ENCODE results near the gene LGALS12. TPM values are rescaled to one million over a fixed set of nuclear protein-coding genes. Genes with fewer than 3 reads are reported as not detected.
"Not testable (repeated sequence)": the region's sequence is repeated elsewhere in the genome, so short reads cannot be mapped to it uniquely, and the experiment has no call there.

LGALS12 gene
- total and polyA plus RNA-seq, 5 donors = 0.40 to 7.3 (median 2.1) TPM; not detected in 1

GRCh38 chr11:63520606-63521170 lies 14.8 kb downstream of the LGALS12 start:
- DNase-seq = no peak
- intact Hi-C loops (cut with DNase I) = no loop called here
- H3K9me3 ChIP-seq (ENCODE audit: control insufficient read depth, low read length) = no peaks in the 10 kb centered on the region
- no peak overlapping the region for H3K4me3 ChIP-seq (ENCODE audit: low read length)
- 82% methylated on average over 5 of the region's 5 CpGs for WGBS
- no peak overlapping the region for H3K27ac ChIP-seq (ENCODE audit: low read length)
- H3K27me3 ChIP-seq (ENCODE audit: control insufficient read depth, insufficient read depth) = no peaks in the 10 kb centered on the region
- H3K4me1 ChIP-seq (ENCODE audit: control insufficient read depth, insufficient read depth, low read length) = no peaks in the 10 kb centered on the region
- ATAC-seq = no peak

GRCh38 chr11:63521896-63522295 lies 16.0 kb downstream of the LGALS12 start:
- no peak overlapping the region for H3K27ac ChIP-seq (ENCODE audit: low read length)
- intact Hi-C loops (cut with DNase I) = no loop called here
- H3K4me3 ChIP-seq (ENCODE audit: low read length) = no peak overlapping the region
- H3K4me1 ChIP-seq (ENCODE audit: control insufficient read depth, insufficient read depth, low read length) = no peaks in the 10 kb centered on the region
- no peaks in the 10 kb centered on the region for H3K9me3 ChIP-seq (ENCODE audit: control insufficient read depth, low read length)
- no peaks in the 10 kb centered on the region for H3K27me3 ChIP-seq (ENCODE audit: control insufficient read depth, insufficient read depth)
- DNase-seq (no peak), ATAC-seq (no peak)
- WGBS = 72% methylated on average over 2 of the region's 2 CpGs

GRCh38 chr11:63523151-63523550 lies 17.3 kb downstream of the LGALS12 start:
- H3K27me3 ChIP-seq (ENCODE audit: control insufficient read depth, insufficient read depth) = no peaks in the 10 kb centered on the region
- H3K27ac ChIP-seq (ENCODE audit: low read length) = no peak overlapping the region
- DNase-seq (no peak), ATAC-seq (no peak)
- no peaks in the 10 kb centered on the region for H3K9me3 ChIP-seq (ENCODE audit: control insufficient read depth, low read length)
- no peak overlapping the region for H3K4me3 ChIP-seq (ENCODE audit: low read length)
- H3K4me1 ChIP-seq (ENCODE audit: control insufficient read depth, insufficient read depth, low read length) = no peaks in the 10 kb centered on the region
- 76% methylated on average over 7 of the region's 7 CpGs for WGBS
- intact Hi-C loops (cut with DNase I) = no loop called here

- H3K27ac ChIP-seq (ENCODE audit: low read length) = no peak overlapping the region
- no peak overlapping the region for H3K4me3 ChIP-seq (ENCODE audit: low read length)
- no peaks in the 10 kb centered on the region for H3K9me3 ChIP-seq (ENCODE audit: control insufficient read depth, low read length)
- DNase-seq (no peak), ATAC-seq (no peak)
- no peaks in the 10 kb centered on the region for H3K27me3 ChIP-seq (ENCODE audit: control insufficient read depth, insufficient read depth)
- WGBS = 75% methylated on average over 2 of the region's 2 CpGs
- intact Hi-C loops (cut with DNase I) = no loop called here
- no peaks in the 10 kb centered on the region for H3K4me1 ChIP-seq (ENCODE audit: control insufficient read depth, insufficient read depth, low read length)
These were observed 21.8 kb downstream of the LGALS12 start for GRCh38 chr11:63527667-63528066.

GRCh38 chr11:63528156-63528555 lies 22.3 kb downstream of the LGALS12 start:
- H3K4me3 ChIP-seq (ENCODE audit: low read length); intact Hi-C loops (cut with DNase I); H3K4me1 ChIP-seq (ENCODE audit: control insufficient read depth, insufficient read depth, low read length); ATAC-seq; H3K9me3 ChIP-seq (ENCODE audit: control insufficient read depth, low read length); H3K27ac ChIP-seq (ENCODE audit: low read length); H3K27me3 ChIP-seq (ENCODE audit: control insufficient read depth, insufficient read depth); DNase-seq: not testable (repeated sequence)
- 13% methylated on average over 8 of the region's 11 CpGs for WGBS

- H3K9me3 ChIP-seq (ENCODE audit: control insufficient read depth, low read length); intact Hi-C loops (cut with DNase I); DNase-seq; H3K27me3 ChIP-seq (ENCODE audit: control insufficient read depth, insufficient read depth); H3K4me1 ChIP-seq (ENCODE audit: control insufficient read depth, insufficient read depth, low read length); H3K4me3 ChIP-seq (ENCODE audit: low read length); H3K27ac ChIP-seq (ENCODE audit: low read length); ATAC-seq: not testable (repeated sequence)
- WGBS = 73% methylated on average over 1 of the region's 3 CpGs
These were observed 22.9 kb downstream of the LGALS12 start for GRCh38 chr11:63528729-63529278.

- ATAC-seq; H3K4me3 ChIP-seq (ENCODE audit: low read length); H3K27ac ChIP-seq (ENCODE audit: low read length); H3K4me1 ChIP-seq (ENCODE audit: control insufficient read depth, insufficient read depth, low read length); intact Hi-C loops (cut with DNase I); H3K27me3 ChIP-seq (ENCODE audit: control insufficient read depth, insufficient read depth); H3K9me3 ChIP-seq (ENCODE audit: control insufficient read depth, low read length); DNase-seq: not testable (repeated sequence)
- 73% methylated on average over 6 of the region's 6 CpGs for WGBS
These were observed 23.5 kb downstream of the LGALS12 start for GRCh38 chr11:63529373-63529772.

GRCh38 chr11:63530021-63530420 lies 24.1 kb downstream of the LGALS12 start:
- H3K27me3 ChIP-seq (ENCODE audit: control insufficient read depth, insufficient read depth) = no peaks in the 10 kb centered on the region
- no peak for DNase-seq
- ATAC-seq = no peak
- intact Hi-C loops (cut with DNase I) = no loop called here
- H3K27ac ChIP-seq (ENCODE audit: low read length) = no peak overlapping the region
- no peak overlapping the region for H3K4me3 ChIP-seq (ENCODE audit: low read length)
- H3K4me1 ChIP-seq (ENCODE audit: control insufficient read depth, insufficient read depth, low read length) = no peaks in the 10 kb centered on the region
- WGBS = 85% methylated on average over 2 of the region's 2 CpGs
- H3K9me3 ChIP-seq (ENCODE audit: control insufficient read depth, low read length) = no peaks in the 10 kb centered on the region

- H3K4me3 ChIP-seq (ENCODE audit: low read length); H3K9me3 ChIP-seq (ENCODE audit: control insufficient read depth, low read length); H3K27me3 ChIP-seq (ENCODE audit: control insufficient read depth, insufficient read depth); H3K4me1 ChIP-seq (ENCODE audit: control insufficient read depth, insufficient read depth, low read length); H3K27ac ChIP-seq (ENCODE audit: low read length); intact Hi-C loops (cut with DNase I): not testable (repeated sequence)
- WGBS = 70% methylated on average over 4 of the region's 6 CpGs
- peak in 1 of 3 donors; percentile 26 for DNase-seq
- peak; percentile 63 to 93 for ATAC-seq
These were observed 25.3 kb downstream of the LGALS12 start for GRCh38 chr11:63531074-63531792.

- H3K4me1 ChIP-seq (ENCODE audit: control insufficient read depth, insufficient read depth, low read length) = no peaks in the 10 kb centered on the region
- no peak overlapping the region for H3K27ac ChIP-seq (ENCODE audit: low read length)
- no peaks in the 10 kb centered on the region for H3K9me3 ChIP-seq (ENCODE audit: control insufficient read depth, low read length)
- WGBS = 60% methylated on average over 2 of the region's 2 CpGs
- no peaks in the 10 kb centered on the region for H3K27me3 ChIP-seq (ENCODE audit: control insufficient read depth, insufficient read depth)
- H3K4me3 ChIP-seq (ENCODE audit: low read length) = no peak overlapping the region
- intact Hi-C loops (cut with DNase I) = no loop called here
- ATAC-seq (no peak), DNase-seq (no peak)
These were observed 26.2 kb downstream of the LGALS12 start for GRCh38 chr11:63532117-63532516.

GRCh38 chr11:63532799-63533475 lies 27.1 kb downstream of the LGALS12 start:
- no peak overlapping the region for H3K27ac ChIP-seq (ENCODE audit: low read length)
- ATAC-seq = no peak
- H3K4me3 ChIP-seq (ENCODE audit: low read length) = no peak overlapping the region
- 71% methylated on average over 4 of the region's 4 CpGs for WGBS
- peaks cover 7% of the 10 kb centered on the region for H3K4me1 ChIP-seq (ENCODE audit: control insufficient read depth, insufficient read depth, low read length)
- intact Hi-C loops (cut with DNase I) = no loop called here
- no peak for DNase-seq
- no peaks in the 10 kb centered on the region for H3K27me3 ChIP-seq (ENCODE audit: control insufficient read depth, insufficient read depth)
- no peaks in the 10 kb centered on the region for H3K9me3 ChIP-seq (ENCODE audit: control insufficient read depth, low read length)

Measured in right cardiac atrium (tissue), 5 donors.